HG03575 (cell line): ENCODE data around the gene AGR3.
"Not testable (repeated sequence)": the region's sequence is repeated elsewhere in the genome, so short reads cannot be mapped to it uniquely, and the experiment has no call there.

Source experiments
- ATAC-seq: cut with Tn5 transposase; IDR thresholded peaks from one replicate; pipeline ENCODE4 v1.9.1; 2021; ENCODE audit not compliant: unreplicated experiment, insufficient number of reproducible peaks, low FRiP score; ENCODE audit errors: extremely low read depth

AGR3 gene

GRCh38 chr7:16900209-16900768, 18.5 kb upstream of the AGR3 start:
- ATAC-seq, result no peak

GRCh38 chr7:16891874-16892643, 10.3 kb upstream of the AGR3 start:
- ATAC-seq, result no peak

GRCh38 chr7:16891338-16891737, 9.6 kb upstream of the AGR3 start:
- ATAC-seq, result no peak

GRCh38 chr7:16889851-16890415, 8.2 kb upstream of the AGR3 start:
- ATAC-seq, result no peak

GRCh38 chr7:16889305-16889704, 7.5 kb upstream of the AGR3 start:
- ATAC-seq, result no peak

GRCh38 chr7:16883918-16884317, 2.1 kb upstream of the AGR3 start:
- ATAC-seq, result no peak

GRCh38 chr7:16880554-16880953, 1.2 kb downstream of the AGR3 start:
- ATAC-seq, result no peak

GRCh38 chr7:16879181-16879580, 2.6 kb downstream of the AGR3 start:
- no peak for ATAC-seq

GRCh38 chr7:16875861-16876260, 5.9 kb downstream of the AGR3 start:
- ATAC-seq, result no peak

- no peak for ATAC-seq
These were observed 7.7 kb downstream of the AGR3 start for GRCh38 chr7:16874066-16874465.

GRCh38 chr7:16867328-16867727, 14.5 kb downstream of the AGR3 start:
- no peak for ATAC-seq

- ATAC-seq, result not testable (repeated sequence)
These were observed 28.6 kb downstream of the AGR3 start for GRCh38 chr7:16853189-16853588.

GRCh38 chr7:16851829-16852228, 30.0 kb downstream of the AGR3 start:
- ATAC-seq, result no peak

- no peak for ATAC-seq
These were observed 30.9 kb downstream of the AGR3 start for GRCh38 chr7:16850614-16851466.

- no peak for ATAC-seq
These were observed 32.3 kb downstream of the AGR3 start for GRCh38 chr7:16849296-16850148.

- no peak for ATAC-seq
These were observed 34.4 kb downstream of the AGR3 start for GRCh38 chr7:16847381-16847860.

- ATAC-seq, result no peak
These were observed 35.1 kb downstream of the AGR3 start for GRCh38 chr7:16846601-16847165.

GRCh38 chr7:16845746-16846145, 36.0 kb downstream of the AGR3 start:
- no peak for ATAC-seq
